HG03175 (cell line): ENCODE measurements around the gene TMEM244.
A peak's percentile ranks its signal among the peaks of the same experiment; 100 is the strongest.
"Not testable (repeated sequence)": the region's sequence is repeated elsewhere in the genome, so short reads cannot be mapped to it uniquely, and the experiment has no call there.

Experiments
- ATAC-seq: cut with Tn5 transposase; IDR thresholded peaks from one replicate; pipeline ENCODE4 v1.9.1; 2021; ENCODE audit warnings: mild to moderate bottlenecking, moderate library complexity; ENCODE audit not compliant: unreplicated experiment

TMEM244 gene, protein sequence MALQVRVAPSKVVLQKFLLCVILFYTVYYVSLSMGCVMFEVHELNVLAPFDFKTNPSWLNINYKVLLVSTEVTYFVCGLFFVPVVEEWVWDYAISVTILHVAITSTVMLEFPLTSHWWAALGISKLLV

DNA sequence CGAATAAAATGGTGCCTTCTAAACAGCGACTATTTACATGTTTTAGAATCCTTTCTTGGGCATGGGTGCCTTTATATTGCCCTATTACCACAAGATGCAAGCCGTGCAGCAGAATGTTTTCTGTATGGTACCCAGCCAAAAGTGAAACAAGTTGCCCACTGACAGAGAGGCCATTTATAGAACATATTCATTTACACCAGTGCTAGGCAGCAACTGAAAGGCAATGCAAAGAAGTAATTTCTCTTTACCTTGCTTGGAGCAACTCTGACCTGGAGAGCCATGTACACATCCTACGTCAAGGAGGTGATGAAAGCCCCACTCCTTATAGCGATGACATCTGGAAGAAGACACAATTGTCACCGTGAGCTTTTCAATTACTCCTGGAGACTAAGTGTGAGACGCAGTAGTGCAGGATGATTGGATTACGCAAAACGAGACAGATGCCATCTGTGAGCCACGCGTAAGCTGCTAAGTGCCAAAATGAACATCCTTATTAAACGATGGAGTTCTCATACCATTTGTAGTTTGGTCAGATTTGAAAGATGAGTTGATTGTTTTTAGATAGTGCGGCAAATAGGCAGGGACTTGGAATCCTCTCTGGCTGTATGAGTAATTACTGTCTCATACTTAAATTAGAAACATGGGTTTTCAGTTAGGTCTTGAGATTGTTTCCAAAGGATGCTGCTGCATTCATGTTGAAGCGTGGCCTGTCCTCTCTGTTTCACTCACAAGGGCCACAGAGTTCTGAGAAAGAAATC is at the start of gene TMEM244:
TMEM244 (minus strand) TSS at position 408 of the 758 bp plus-strand sequence; CDS start at position 281, 127 bp downstream.
- no peak for ATAC-seq

- ATAC-seq, result peak; percentile 86
Observed at GRCh38 chr6:129908858-129909257, 47.7 kb upstream of the TMEM244 start.

- peak; percentile 15 for ATAC-seq
Observed at GRCh38 chr6:129908356-129908755, 47.2 kb upstream of the TMEM244 start.

GRCh38 chr6:129906515-129907077 is 45.5 kb upstream of the TMEM244 start:
- no peak for ATAC-seq

DNA sequence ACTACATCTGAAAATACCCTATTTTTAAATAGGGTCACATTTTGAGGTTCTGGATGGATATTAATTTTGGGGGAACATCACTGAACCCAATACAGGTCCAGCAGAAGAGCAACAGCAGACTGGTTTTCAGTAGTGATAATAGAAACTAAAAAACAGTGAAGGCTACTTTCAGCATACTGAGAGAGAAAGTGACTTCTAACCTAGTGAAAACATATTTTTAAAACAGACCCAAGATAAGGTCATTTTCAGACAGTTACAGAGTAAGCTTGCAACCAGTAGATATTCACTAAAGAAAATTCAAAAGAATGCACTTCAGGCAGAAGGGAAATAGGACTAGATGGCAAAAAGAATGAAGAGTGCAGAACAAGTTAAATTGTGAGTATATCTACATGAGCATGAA is 42.0 kb upstream of the TMEM244 start:
- peak; percentile 52 for ATAC-seq

DNA sequence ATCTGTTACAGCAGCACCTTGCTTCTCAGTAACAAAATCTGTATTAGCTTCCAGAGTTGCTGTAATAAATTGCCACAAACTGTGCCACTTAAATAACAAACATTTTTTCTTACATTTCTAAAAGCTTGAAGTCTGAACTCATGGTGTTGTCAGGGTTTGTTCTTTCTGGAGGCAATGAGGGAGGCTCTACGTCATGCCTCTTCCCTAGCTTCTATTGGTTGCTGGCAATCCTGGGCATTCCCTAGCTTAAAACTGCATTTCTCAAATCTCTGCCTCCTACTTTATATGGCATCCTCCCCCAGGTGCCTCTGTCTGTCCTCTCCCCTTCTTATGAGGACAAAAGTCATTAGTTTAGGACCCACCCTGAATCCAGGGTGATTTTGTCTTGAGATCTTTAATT is 41.6 kb upstream of the TMEM244 start:
- ATAC-seq, result no peak

GRCh38 chr6:129901910-129902309 is 40.8 kb upstream of the TMEM244 start:
- ATAC-seq, result peak; percentile 61

DNA sequence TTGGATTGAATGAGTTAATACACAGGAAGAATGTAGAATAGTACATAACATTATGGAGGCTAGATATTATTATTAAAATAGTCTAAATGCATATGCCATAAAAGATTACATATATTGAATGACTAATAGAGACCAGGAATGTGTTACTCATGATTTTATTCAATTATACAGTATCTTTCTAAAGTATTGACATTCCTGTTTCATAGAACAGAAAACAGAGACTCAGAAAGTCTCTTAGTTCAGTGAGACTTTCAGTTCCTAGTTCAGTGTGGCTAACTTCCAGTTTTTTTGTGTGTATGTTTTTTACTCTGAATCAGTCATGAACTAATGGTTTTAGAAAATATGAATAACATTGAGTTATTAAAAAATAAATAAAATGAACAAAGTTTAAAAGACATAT is 34.6 kb upstream of the TMEM244 start:
- ATAC-seq, result peak; percentile 78

- ATAC-seq, result no peak
Observed at GRCh38 chr6:129894921-129895320, 33.8 kb upstream of the TMEM244 start.

- ATAC-seq, result peak; percentile 43
Observed at GRCh38 chr6:129893640-129894039, 32.5 kb upstream of the TMEM244 start.

DNA sequence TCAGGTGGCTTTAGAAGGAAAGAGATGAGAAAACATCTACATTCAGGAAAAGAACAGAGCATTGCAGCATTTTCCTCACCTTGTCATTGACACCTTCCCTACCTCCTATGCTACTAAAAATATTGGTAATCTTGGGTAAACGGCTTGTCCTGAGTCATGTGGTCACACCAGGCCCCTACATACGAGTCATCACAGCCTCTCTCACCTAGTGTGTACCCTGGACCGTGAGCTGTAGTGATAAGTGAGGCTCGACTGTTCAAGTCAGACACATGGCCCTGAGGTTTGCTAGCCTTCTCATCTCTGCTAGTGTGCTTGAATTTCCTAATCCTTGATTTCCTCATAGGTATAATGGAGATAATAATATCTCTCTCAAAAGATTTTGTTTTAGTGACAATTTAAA is 29.6 kb upstream of the TMEM244 start:
- no peak for ATAC-seq

DNA sequence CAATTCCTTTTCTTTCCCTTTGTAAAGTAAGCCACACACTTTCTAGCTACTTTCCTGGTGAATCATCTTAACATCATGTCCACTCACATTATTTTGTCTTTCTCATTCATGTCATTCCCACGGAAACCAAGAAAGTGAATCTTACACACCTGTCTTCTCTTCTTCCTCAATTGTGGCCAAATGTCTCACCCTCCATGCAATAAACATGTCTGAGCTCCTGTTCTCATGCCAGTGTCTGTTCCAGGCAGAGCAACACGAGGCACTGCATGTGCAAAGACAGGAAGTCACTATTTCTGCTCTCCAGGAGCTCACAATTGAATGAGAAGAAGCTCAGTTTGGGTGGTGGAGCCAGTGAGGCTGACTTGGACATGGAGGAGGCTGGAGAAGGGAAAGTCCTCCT is 29.0 kb upstream of the TMEM244 start:
- ATAC-seq, result no peak

GRCh38 chr6:129889580-129889979 is 28.5 kb upstream of the TMEM244 start:
- ATAC-seq, result no peak

- ATAC-seq, result no peak
Observed at GRCh38 chr6:129886401-129887155, 25.5 kb upstream of the TMEM244 start.

DNA sequence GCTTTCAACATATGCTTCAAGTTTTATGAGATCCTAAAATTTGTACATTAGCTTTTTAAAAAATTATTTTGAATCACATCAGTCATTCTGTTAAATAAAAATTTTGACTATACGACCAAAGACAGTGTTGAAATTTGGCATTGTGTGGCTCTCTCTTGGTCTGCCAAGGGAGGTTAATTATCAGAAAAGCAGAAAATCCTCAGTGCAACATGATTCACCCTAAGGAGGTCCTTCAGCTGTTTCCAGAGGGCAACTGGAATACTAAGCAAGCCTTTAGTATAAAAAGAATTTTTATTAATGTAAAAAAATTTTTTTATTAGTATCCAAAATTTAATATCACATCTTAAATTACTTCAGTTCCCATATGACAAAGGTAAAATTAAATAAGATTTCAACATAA is 23.1 kb upstream of the TMEM244 start:
- ATAC-seq, result no peak

DNA sequence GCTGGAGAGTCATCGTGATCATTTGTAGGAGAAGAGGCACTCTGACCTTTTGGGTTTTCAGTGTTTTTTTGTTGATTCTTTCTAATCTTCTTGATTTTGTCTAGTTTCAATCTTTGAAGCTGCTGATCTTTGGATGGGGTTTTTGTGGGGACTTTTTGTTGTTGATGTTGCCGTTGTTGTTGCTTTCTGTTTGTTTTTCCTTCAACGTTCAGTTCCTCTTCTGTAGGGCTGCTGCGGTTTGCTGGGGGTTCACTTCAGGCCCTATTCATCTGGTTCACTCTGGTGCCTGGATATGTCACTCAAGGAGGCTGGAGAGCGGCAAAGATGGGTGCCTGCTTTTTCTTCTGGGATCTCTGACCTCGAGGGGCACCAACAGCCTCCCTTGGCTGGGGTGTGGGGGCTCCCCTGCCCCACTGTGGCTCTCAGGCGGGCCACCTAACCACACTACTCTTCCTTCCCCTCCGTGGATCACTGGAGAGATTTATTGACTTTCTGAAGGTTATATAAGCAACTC is 21.5 kb upstream of the TMEM244 start:
- peak; percentile 94 for ATAC-seq

DNA sequence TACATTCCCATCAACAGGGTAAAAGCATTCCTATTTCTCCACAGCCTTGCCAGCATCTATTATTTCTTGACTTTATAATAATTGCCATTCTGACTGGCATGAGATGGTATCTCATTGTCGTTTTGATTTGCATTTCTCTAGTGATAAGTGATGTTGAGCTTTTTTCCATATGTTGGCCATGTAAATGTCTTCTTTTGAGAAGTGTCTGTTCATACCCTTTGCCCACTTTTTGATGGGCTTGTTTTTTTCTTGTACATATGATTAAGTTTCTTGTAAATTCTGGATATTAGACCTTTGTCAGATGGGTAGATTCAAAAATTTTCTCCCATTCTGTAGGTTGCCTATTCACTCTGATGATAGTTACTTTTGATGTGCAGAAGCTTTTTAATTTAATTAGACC is 16.8 kb upstream of the TMEM244 start:
- not testable (repeated sequence) for ATAC-seq

GRCh38 chr6:129875610-129876520 is 14.8 kb upstream of the TMEM244 start:
- ATAC-seq, result peak; percentile 95

DNA sequence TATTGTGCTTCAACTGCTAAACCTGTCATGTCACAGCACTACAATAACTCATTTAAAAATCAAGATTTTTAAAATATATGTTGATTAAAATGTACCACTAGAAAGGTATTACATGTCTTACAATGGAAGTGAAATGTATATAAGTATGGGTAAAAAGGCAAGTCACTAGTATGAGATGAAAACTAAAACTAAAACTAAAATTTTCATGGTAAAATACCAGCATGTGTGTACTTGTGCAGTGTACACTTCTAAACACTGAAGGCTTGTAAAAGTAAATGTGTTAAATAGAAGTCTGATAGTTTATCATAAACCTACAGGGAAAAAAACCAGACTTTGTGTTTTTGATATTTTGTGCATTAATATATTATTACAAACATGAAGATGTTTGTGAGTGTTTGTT is 13.7 kb upstream of the TMEM244 start:
- no peak for ATAC-seq

DNA sequence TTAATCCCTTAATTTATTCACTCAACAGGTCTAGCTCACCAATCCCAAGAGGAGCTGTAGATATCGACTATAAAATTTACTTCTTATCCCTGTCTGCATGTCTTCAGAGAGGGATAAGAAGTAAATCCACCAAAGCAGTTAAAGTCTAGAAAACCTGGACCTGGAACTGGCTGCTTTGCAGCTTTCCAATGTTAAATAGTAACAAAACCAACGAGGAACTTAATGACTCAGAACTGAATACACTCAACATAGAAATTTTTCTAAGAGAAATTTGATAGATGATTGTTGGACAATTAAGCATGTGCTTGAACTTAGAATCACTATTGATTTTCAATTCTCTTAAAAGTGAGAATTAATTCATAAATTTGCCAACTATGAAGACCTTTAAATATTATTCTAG is 11.5 kb upstream of the TMEM244 start:
- ATAC-seq, result no peak
